Panc1 (cell line): ENCODE measurements around the gene FBXO46. TPM values are rescaled to one million over a fixed set of nuclear protein-coding genes. Genes with fewer than 3 reads are reported as not detected.

Source experiments
- ATAC-seq: fragments of 200-7000 bp; cut with Tn5 transposase; 2 replicates; pipeline ENCODE4 v1.9.1; 2020; ENCODE audit warnings: mild to moderate bottlenecking, moderate library complexity
- BruUV-seq: library from RNA; stranded (reverse); fragments of 400-500 nt; replicated peaks from 2 replicates; lab custom pipeline; 2021; lab: Mats Ljungman, UMichigan
- CTCF ChIA-PET: fragments of 300-600 bp; sonication (Branson Sonifier 250); formaldehyde crosslinking; loops from one replicate; lab custom pipeline; 2022; ENCODE audit warnings: antibody characterized with exemption; lab: Charles Lee
- POLR2A ChIA-PET: fragments of 300-600 bp; sonication (Branson Sonifier 250); formaldehyde crosslinking; loops from one replicate; lab custom pipeline; 2022; ENCODE audit warnings: antibody characterized with exemption; lab: Charles Lee
- DNase-seq: peaks from one replicate; pipeline ENCODE4 v3.0.0-alpha.2; 2010; ENCODE audit warnings: low read depth, low spot score
- H3K27ac ChIP-seq: 2 replicates; pipeline ENCODE4 v1.5.1; 2011; ENCODE audit warnings: mild to moderate bottlenecking, low read length, inconsistent platforms
- H3K27me3 ChIP-seq: fragments of 200-500 bp; sonication (Bioruptor generic); 2 replicates; pipeline ENCODE4 v1.6.0; 2014; ENCODE audit warnings: low read length, inconsistent platforms; ENCODE audit not compliant: control insufficient read depth, insufficient read depth
- H3K36me3 ChIP-seq: fragments of 200-500 bp; sonication (Bioruptor generic); 2 replicates; pipeline ENCODE4 v1.5.1; 2014; ENCODE audit warnings: inconsistent platforms, mild to moderate bottlenecking, low read length, moderate library complexity; ENCODE audit not compliant: control insufficient read depth, insufficient read depth
- H3K4me1 ChIP-seq: 2 replicates; pipeline ENCODE4 v1.5.1; 2011; ENCODE audit warnings: inconsistent platforms, mild to moderate bottlenecking, low read length, moderate library complexity; ENCODE audit not compliant: control insufficient read depth, insufficient read depth
- H3K4me3 ChIP-seq, 2 experiments: 2 replicates each; pipeline ENCODE4 v1.5.1; 2011 to 2012; ENCODE audit warnings: low read depth in 2 of 2, low read length in 2 of 2, mild to moderate bottlenecking in 2 of 2, inconsistent platforms in 1 of 2, moderate library complexity in 1 of 2
- H3K9me3 ChIP-seq: fragments of 200-500 bp; sonication (Bioruptor generic); 2 replicates; pipeline ENCODE4 v1.5.1; 2014; ENCODE audit warnings: low read depth, mild to moderate bottlenecking, inconsistent platforms, low read length, moderate library complexity; ENCODE audit not compliant: control insufficient read depth, insufficient read depth
- POLR2AphosphoS5 ChIP-seq: IDR thresholded peaks from 2 replicates; pipeline ENCODE4 v1.6.1; 2012; ENCODE audit warnings: mild to moderate bottlenecking, low read depth, low read length, moderate library complexity
- SIN3A ChIP-seq: IDR thresholded peaks from 2 replicates; pipeline ENCODE4 v1.6.1; 2012; ENCODE audit warnings: low read depth, mild to moderate bottlenecking, low read length, moderate library complexity, borderline replicate concordance; ENCODE audit not compliant: insufficient read depth
- TCF7L2 ChIP-seq: IDR thresholded peaks from 2 replicates; pipeline ENCODE4 v1.6.1; 2011; ENCODE audit warnings: mild to moderate bottlenecking, low read depth, low read length, inconsistent platforms
- in situ Hi-C: cut with HindIII; loops from 2 replicates; pipeline ENCODE4 v1.10.0; 2016; ENCODE audit warnings: low sequenced_read_pairs, low pct_unique_long_range_greater_than_20kb
- intact Hi-C: fragments of 100-400 bp; cut with micrococcal nuclease; formaldehyde crosslinking; loops from one replicate; pipeline ENCODE4 v1.10.0; 2022; ENCODE audit not compliant: unreplicated experiment
- total RNA-seq: library from RNA; stranded (reverse); gene quantifications from one replicate; pipeline ENCODE4 v1.2.1, GENCODE V29; 2021; ENCODE audit not compliant: unreplicated experiment
- TF ChIP-seq, protein P1 (sequence below): fragments of 450-650 bp; IDR thresholded peaks from 2 replicates; pipeline ENCODE4 v1.5.1; 2017; ENCODE audit warnings: mild to moderate bottlenecking
- TF ChIP-seq, protein P2 (sequence below), 2 experiments: IDR thresholded peaks; 2 replicates each; pipeline ENCODE4 v1.6.1; 2011 to 2012; ENCODE audit warnings: low read depth in 2 of 2, control low read depth in 1 of 2, low read length in 1 of 2, mild to moderate bottlenecking in 1 of 2, moderate library complexity in 1 of 2; ENCODE audit not compliant: insufficient read depth in 1 of 2

Gene FBXO46
- total RNA-seq, 1 experiment from 2014 or later: 25.1 TPM

DNA sequence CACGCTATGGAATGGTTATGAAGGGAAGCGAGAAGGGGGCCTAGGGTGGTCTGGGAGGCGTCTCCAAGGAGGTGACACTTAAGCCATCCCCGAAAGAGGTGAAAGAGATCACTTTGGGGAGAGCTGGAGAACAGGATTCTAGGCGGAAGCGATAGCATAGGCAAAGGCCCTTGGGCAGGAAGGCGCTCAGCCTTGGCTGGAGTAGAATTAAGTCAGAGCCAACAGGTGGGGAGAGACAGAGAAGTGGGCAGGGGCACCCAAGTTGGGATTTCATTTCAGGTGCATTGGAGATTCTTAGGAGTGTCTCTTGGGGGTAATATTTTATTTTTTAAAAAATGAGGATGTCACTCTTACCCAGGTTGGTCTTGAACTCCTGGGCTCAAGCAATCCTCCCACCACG, 48.6 kb downstream of the FBXO46 start:
- Histone ChIP-seq H3K27ac (peak overlapping the region; percentile 44), H3K4me3 (peak overlapping the region in 1 of 2 experiments; percentile 54; a peak in 2 of 4 replicates), H3K27me3 (no peaks in the 10 kb centered on the region), H3K4me1 (peaks cover 8% of the 10 kb centered on the region), H3K9me3 (no peaks in the 10 kb centered on the region), H3K36me3 (0 out of 2 replicates have a peak, but pooled peaks cover under 1% of the 10 kb centered on the region)
- ChIA-PET POLR2A (no interaction called here), CTCF (no interaction called here)
- TF ChIP-seq, protein P1, sequence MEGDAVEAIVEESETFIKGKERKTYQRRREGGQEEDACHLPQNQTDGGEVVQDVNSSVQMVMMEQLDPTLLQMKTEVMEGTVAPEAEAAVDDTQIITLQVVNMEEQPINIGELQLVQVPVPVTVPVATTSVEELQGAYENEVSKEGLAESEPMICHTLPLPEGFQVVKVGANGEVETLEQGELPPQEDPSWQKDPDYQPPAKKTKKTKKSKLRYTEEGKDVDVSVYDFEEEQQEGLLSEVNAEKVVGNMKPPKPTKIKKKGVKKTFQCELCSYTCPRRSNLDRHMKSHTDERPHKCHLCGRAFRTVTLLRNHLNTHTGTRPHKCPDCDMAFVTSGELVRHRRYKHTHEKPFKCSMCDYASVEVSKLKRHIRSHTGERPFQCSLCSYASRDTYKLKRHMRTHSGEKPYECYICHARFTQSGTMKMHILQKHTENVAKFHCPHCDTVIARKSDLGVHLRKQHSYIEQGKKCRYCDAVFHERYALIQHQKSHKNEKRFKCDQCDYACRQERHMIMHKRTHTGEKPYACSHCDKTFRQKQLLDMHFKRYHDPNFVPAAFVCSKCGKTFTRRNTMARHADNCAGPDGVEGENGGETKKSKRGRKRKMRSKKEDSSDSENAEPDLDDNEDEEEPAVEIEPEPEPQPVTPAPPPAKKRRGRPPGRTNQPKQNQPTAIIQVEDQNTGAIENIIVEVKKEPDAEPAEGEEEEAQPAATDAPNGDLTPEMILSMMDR: no peak
- TF ChIP-seq, protein P2, sequence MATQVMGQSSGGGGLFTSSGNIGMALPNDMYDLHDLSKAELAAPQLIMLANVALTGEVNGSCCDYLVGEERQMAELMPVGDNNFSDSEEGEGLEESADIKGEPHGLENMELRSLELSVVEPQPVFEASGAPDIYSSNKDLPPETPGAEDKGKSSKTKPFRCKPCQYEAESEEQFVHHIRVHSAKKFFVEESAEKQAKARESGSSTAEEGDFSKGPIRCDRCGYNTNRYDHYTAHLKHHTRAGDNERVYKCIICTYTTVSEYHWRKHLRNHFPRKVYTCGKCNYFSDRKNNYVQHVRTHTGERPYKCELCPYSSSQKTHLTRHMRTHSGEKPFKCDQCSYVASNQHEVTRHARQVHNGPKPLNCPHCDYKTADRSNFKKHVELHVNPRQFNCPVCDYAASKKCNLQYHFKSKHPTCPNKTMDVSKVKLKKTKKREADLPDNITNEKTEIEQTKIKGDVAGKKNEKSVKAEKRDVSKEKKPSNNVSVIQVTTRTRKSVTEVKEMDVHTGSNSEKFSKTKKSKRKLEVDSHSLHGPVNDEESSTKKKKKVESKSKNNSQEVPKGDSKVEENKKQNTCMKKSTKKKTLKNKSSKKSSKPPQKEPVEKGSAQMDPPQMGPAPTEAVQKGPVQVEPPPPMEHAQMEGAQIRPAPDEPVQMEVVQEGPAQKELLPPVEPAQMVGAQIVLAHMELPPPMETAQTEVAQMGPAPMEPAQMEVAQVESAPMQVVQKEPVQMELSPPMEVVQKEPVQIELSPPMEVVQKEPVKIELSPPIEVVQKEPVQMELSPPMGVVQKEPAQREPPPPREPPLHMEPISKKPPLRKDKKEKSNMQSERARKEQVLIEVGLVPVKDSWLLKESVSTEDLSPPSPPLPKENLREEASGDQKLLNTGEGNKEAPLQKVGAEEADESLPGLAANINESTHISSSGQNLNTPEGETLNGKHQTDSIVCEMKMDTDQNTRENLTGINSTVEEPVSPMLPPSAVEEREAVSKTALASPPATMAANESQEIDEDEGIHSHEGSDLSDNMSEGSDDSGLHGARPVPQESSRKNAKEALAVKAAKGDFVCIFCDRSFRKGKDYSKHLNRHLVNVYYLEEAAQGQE (IDR thresholded peaks at IDR 0.05; ENCODE audit: insufficient read depth in 1 of 2, low read depth in 2 of 2, low read length in 1 of 2): no peak
- no peak for TF ChIP-seq POLR2AphosphoS5
- TF ChIP-seq TCF7L2: no peak
- no peak for TF ChIP-seq SIN3A
- intact Hi-C loops: no loop called here
- DNase-seq (no peak), ATAC-seq (no peak)
- no TSS peak for BruUV-seq
- in situ Hi-C loops: no loop called here

DNA sequence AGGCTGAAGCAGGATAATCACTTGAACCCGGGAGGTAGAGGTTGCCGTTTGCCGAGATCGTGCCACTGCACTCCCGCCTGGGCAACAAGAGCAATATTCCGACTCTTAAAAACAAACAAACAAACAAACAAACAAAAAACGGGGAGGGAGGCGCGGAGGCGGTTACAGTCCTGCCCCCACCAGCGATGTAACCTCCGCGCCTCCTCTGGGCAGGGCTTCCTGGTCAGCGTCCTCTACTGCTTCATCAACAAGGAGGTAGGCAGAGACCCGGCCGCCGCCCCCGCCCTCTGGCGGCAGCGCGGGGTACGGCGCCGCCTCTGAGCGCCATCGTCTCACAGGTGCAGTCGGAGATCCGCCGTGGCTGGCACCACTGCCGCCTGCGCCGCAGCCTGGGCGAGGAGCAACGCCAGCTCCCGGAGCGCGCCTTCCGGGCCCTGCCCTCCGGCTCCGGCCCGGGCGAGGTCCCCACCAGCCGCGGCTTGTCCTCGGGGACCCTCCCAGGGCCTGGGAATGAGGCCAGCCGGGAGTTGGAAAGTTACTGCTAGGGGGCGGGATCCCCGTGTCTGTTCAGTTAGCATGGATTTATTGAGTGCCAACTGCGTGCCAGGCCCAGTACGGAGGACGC, 49.2 kb downstream of the FBXO46 start:
- no peaks in the 10 kb centered on the region for H3K27me3 ChIP-seq
- H3K4me3 ChIP-seq: peak overlapping the region; percentile 37 to 54
- DNase-seq (no peak), ATAC-seq (peak; percentile 86)
- peaks cover 8% of the 10 kb centered on the region for H3K4me1 ChIP-seq
- intact Hi-C loops: no loop called here
- H3K27ac ChIP-seq: peak overlapping the region; percentile 74
- TF ChIP-seq, protein P2 (IDR thresholded peaks at IDR 0.05; ENCODE audit: insufficient read depth in 1 of 2, low read depth in 2 of 2, low read length in 1 of 2): no peak
- TF ChIP-seq TCF7L2: no peak
- TF ChIP-seq POLR2AphosphoS5: no peak; the same call in 1 of the 2 replicates
- TF ChIP-seq, protein P1: peak; percentile 94
- in situ Hi-C loops: no loop called here
- no peaks in the 10 kb centered on the region for H3K36me3 ChIP-seq
- H3K9me3 ChIP-seq: no peaks in the 10 kb centered on the region
- ChIA-PET POLR2A (interaction anchor here (0.7 kb wide), 2 partner anchors 14 to 65 kb away, joined by 6 read pairs; no protein-coding TSS in a partner anchor), CTCF (no interaction called here)
- no TSS peak for BruUV-seq
